ENCODE results near the gene JAGN1.
"Not testable (repeated sequence)": the region's sequence is repeated elsewhere in the genome, so short reads cannot be mapped to it uniquely, and the experiment has no call there.

Gene JAGN1

DNA sequence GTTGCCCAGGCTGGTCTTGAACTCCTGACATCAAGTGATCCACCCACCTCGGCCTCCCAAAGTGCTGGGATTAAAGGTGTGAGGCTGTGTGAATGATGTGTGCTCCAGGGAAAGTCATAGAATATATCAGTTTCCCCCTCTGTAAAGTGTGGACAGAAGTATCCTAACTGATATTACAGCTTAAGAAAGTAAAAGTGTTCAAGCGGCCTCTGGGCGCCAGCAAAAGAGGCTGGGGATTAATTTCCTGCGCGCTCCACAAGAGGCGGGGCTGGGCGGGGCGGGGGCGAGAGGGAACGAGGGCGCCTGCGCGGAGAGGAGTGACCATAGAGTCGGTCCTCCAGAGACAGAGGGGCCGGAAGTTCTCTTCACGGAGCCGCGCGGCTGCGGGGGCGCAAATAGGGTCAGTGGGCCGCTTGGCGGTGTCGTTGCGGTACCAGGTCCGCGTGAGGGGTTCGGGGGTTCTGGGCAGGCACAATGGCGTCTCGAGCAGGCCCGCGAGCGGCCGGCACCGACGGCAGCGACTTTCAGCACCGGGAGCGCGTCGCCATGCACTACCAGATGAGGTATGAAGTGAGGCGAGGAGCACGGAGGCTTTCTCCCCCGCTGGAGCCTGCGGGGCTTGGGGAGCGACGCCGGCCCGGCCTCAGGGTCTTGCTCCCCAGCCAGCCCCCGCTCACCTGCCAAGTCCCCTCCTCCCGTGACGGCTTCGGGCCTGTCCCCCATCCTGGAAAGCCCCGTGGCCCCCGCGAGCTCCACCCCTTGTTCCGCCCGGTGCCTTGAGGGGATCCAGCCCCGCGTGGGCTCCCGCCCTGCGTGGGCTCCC lies at the start of gene JAGN1:
Gene JAGN1, plus strand, starts transcription at position 362 of the 823 bp plus-strand sequence. Its CDS starts 113 bp downstream, at position 475.
- peak; percentile 44 for DNase-seq

DNA sequence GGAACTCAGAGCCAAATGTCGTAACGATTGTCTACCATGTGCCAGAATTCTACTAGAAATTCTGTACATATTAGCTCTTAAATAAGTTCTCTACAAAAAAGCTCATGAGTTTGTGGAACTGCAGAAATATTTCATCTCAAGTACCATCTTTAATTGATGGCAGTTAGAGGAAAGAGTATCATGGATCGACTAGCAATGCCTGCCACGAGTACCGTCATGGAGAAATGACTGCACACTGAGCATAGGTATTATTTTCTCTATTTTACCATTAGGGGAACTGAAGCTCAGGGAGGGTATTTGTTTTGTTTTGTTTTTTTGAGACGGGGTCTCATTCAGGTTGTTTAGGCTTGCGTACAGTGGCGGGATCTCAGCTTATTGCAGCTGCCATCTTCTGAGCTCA lies 49.4 kb upstream of the JAGN1 start:
- DNase-seq: no peak

DNA sequence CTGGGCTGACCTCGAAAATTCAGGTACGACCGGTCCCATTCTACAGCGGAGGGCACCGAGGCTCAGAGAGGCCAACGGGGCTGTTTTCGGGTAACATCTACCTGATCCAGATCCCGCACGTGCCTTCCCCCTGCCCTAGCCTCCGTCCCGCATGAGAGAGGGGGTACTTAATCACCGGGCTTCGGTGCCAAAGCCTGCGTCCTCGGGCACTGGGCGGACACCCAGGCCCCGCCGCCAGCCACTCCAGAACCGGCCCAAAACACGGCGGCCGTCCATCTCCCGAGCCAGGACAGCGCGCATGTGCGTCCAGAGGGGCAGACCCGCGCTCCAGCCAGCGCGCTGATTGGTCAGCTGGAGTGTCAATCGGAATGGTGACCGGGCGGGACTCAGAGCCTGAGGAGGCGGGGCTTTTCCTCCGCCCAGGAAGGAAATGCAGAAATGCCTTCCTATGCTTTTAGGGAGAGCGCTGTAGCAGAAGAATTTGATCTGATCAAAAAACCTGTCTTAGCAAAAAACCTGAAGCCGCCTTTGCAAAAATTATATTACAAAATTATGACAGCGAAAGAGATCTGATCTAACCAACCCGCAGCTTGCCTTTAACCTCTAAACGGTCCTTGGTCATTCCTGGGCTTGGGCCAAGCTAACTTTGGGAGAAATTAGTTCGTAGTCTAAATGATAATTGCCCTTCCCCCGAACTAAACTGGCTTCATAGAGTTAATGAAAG lies 46.5 kb upstream of the JAGN1 start, which contains the start of gene RPUSD3:
Gene RPUSD3, minus strand, starts transcription at position 294 of the 724 bp plus-strand sequence. Its CDS starts 18 bp downstream, at position 276.
- peak; percentile 83 for DNase-seq

DNA sequence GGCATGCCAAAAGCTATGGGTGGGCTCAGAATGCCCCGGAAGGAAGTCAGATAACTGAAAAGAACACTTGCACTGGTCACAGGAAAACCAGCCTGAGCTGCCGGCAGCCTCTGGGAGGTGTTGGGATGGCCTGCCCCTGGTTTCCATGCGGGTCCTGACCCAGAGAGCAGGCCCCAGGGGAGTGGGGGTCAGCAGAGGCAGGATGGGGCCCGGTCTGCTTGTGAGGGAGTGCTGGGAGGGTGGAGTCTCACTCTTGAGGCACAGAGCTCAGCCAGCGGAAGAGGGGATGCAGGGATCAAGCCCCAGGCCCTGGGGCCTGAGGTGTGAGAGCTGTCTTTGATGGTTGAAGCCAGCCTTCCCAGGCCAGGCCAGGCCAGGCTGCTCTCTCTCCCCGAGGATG lies 44.2 kb upstream of the JAGN1 start:
- DNase-seq: no peak

DNA sequence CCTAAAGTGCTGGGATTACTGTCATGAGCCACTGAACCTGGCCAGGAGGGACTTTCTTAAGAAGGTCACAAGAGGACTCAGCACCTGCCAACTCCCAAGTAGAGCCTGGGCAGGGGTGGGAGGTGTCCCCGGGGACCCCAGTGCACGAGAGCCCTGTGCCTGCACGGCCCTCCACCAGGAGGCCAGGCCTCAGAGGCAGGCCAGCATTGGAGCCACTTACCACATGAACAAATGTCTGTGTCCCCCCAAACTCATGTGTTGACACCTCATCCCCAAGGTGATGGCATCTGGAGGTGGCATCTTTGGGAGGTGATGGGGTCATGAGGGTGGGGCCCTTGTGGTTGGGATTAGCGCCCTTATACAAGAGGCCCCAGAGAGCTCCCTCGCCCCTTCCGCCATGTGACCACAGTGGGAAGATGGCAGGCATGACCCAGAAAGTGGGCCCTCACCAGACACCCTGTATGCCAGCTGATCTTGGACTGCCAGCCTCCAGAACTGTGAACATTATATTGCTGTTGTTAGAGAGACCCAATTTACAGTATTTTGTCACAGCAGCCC lies 43.4 kb upstream of the JAGN1 start:
- no peak for DNase-seq

DNA sequence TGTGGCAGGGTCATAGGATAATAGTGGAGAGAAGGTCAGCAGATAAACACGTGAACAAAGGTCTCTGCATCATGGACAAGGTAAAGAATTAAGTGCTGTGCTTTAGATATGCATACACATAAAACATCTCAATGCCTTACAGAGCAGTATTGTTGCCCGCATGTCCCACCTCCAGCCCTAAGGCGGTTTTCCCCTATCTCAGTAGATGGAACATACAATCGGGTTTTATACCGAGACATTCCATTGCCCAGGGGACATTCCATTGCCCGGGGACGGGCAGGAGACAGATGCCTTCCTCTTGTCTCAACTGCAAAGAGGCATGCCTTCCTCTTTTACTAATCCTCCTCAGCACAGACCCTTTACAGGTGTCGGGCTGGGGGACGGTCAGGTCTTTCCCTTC lies 42.5 kb upstream of the JAGN1 start:
- DNase-seq: not testable (repeated sequence)

DNA sequence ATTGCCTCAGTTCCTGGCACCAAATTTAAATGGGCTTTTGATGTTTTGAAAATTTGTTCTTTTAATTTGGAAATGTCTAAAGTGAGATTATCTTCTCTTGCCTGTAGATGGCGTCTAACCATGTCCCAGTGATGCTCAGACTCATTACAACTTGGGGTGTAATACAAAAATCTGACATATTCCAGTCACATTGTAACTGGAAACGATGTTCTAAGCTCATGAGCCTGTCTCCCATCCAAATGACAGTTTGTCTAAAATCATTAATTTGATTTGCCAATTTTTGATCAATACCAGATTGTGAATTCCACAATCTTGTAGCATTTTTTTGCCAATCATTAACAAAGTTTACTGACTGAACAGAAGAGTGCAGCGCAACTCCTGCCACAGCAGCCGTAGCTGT lies 41.5 kb upstream of the JAGN1 start:
- DNase-seq: not testable (repeated sequence)

DNA sequence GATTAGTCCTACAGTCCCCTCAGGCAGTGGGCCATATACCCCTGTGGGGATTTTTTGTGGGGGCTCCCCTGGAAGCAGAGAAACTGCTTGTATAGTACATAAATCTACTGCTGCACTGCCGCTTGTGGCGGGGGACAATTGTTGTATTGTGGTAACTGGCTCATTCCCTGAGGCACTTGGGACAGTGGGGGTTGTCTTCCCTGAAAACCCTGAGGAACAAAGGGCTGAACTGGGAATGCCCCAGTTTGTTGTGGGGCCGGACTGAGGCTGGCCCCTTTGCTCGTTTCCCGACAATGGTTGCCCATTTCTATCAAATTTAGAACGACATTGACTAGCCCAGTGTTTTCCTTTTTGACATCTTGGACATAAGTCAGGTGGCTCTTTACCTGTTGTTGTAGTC lies 39.0 kb upstream of the JAGN1 start:
- DNase-seq: not testable (repeated sequence)

DNA sequence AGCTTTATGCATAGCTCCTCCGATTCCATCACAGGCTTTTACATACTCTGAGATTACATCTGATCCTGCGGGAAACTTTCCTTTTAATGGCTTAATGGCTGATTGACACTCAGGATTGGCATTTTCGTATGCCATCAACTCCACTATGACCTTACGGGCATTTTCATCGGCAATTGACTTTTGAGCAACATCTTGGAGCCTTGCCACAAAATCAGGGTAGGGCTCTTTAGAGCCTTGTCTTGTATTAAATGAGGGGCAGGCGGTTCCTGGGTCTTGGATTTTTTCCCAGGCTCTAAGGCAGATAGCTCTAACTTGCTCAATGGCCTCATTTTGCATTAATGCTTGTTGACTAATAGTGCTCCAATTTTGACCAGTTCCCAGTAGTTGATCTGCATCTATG lies 38.5 kb upstream of the JAGN1 start:
- DNase-seq: not testable (repeated sequence)

DNA sequence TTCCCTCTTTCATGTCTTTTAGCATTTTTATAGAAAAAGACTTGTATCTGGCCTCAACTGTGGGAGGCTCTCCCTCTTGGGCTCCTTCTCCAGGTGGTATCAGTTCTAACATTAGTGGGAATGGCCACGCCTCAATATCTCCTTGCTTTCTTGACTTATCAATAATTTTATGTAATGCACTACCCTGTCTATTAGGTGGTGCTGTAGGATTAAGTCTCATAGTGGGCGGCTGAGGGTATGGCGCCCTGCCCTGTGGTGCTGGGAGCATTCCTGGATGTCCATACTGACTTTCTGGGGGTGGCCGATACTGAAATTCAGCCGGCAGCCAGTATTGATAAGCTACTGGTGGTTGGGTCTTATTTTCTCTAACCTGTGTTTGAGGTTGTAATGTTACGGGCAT lies 37.9 kb upstream of the JAGN1 start:
- no peak for DNase-seq

DNA sequence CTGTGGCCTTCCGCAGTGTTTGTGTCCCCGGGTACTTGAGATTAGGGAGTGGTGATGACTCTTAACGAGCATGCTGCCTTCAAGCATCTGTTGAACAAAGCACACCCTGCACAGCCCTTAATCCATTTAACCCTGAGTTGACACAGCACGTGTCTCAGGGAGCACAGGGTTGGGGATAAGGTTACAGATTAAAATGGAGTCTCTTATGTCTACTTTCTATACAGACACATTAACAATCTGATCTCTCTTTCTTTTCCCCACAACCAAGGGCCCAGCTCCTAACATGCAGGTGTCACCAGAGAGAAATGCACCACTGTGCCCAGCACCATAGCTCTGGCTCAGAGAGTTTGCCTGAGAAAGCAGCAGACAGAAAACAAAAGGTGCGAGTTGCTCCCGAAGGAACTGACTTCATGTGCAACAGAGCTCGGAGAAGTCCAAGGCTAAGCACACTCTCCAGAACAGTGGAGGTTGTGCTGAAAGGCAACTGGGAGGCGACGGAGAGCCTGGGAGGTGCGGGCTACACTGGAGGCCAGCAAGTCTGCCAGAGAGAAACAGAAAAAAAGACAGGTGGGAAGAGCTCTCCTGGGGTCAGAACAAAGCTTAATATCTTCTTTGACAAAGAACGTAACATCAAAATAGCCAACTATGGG lies 36.0 kb upstream of the JAGN1 start:
- not testable (repeated sequence) for DNase-seq

DNA sequence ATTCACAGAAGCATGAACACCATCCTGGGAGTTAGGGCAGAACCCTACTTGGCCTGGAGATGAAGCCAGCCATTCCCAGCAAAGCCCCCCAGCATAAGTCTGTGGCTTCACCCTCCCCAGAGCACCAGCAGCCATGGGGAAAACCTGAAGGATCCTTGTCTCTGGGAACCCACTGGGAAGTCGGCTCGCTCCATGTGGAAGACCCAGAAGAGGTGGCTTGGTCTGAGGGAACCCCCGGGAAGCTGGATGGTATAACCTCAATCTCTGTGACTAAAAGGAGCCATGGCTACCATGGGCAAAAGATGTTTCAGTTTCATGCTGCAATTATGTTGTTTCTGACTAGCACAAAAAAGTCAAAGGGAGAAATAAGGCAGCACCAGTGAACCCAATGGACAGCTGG lies 34.8 kb upstream of the JAGN1 start:
- no peak for DNase-seq

DNA sequence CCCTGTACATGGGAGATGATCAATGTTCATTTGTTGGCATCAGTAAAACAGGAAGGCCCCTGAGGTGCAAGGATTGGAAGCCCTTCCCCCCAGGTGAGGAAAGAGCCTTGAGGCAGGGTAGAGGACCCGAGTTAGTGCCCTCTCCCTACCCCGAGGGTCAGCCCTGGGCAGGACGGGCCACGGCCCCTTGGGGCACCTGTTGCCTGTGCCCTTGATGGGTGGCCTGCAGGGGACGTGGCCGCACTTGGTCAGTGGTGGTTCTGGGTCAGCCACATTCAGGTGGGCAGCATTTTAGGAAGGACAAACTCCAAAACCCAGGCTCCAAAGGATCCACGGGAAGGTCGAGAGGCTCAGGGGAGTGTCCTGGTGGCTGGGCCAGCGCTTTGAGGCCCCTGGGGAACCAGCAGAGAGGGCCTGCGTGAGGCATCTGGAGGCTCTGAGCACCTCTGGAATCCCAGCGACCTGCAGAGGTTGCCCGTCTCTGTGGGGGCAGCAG lies 30.8 kb upstream of the JAGN1 start:
- no peak for DNase-seq

DNA sequence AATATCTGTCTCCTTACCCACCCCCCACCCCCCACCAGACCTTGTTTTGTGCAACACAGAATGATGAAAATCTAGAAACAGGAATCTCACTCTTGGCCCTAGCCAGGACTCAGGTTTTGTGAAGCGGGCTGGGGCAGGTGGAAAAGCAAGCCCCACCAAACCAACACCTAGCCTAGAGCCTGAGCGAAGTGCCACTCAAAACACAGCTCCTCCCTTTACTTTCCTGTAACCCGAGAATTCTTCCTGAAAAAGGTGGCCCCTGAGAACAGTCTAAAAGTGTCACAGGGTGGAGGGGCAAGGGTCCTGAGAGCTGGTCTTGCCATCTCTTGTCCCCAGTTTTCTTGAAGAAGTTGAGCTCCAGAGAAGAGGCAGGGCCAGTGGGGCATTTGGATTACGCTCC lies 29.2 kb upstream of the JAGN1 start:
- no peak for DNase-seq

DNA sequence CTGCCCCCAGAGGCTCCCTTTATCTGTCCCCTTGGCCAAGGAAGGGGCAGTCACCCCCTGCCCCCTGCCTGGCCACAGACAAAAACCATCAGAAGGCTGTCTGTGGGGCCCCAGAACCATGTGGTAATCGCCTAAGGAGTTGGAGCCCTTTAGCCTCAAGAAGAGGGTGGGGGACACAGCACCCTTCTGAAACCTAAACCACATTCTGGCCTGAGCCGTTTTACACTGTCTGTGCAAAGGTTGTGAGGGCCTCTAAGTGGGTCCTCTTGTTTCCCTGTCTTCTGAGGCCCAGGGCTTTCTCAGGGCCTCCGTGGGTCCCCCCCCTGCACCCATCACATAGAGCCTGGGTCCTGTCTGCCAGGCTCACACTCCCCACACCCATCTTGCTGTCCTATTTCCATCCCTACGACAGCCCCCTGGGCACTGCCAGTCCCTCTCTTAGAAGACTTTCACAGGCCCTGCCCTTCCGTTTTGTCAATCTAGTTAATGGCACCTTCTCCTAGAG lies 28.7 kb upstream of the JAGN1 start:
- no peak for DNase-seq

DNA sequence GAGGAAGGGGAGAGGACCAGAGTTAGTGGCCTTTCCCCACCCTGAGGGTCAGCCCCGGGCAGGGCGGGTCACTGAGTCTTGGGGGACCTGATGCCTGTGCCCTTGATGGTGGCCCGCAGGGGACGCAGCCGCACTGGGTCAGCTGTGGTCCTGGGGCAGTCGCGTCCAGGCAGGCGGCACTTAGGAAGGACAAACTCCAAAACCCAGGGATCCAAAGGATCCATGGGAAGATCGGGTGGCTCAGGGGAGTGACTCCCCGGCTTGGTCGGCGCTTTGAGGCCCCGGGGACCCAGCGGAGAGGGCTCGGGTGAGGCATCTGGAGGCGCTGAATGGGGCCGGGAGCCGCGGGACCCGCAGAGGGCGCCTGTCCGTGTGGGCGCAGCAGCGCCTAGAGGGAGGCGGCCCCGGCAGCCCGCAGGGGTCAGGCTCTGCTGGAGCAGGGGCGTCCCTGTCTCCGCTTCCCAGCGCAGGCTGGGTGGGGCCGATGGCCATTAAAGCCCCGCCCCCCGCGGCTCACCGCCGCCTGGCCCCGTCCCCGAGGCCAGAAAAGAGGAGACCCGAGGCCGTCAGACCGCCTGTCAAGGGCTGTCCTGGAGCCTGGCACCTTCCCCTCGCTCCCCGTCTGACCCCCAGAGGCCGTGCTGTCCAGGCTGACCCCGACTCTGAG lies 27.9 kb upstream of the JAGN1 start:
- DNase-seq: no peak

DNA sequence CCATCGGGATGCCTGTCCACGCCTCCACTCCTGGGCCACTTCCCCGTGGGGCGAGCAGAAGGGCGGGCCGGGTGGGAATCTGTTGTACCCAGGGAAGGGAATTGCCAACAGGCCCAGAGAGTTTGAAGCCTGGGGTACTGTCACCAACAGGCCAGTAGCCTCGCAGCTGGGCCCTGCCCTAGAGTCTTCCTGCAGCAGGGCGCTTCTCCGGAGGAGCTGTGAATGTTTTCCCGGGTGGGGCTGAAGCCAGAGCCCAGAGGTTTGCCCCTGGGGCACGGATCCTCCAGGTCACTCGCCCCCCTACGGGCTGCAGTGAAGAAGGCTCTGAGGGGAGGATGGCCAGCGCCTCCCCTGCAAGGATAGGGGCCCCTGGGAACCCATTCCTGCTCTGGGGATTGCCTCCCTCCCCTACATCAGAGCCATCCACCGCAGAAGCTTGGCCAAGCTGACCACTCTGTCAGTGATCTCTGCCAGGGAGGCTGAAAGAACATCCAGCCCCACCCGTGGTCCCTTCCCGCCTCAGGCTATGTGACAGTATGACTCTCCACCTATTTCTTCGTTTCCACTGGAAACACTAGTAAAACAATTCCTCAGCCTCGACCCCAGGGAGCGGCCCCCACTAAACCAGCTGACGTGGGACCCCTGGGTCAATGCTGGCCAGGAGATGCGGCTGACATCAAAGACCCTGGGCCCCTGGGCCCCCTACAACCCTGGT lies 27.2 kb upstream of the JAGN1 start:
- no peak for DNase-seq

DNA sequence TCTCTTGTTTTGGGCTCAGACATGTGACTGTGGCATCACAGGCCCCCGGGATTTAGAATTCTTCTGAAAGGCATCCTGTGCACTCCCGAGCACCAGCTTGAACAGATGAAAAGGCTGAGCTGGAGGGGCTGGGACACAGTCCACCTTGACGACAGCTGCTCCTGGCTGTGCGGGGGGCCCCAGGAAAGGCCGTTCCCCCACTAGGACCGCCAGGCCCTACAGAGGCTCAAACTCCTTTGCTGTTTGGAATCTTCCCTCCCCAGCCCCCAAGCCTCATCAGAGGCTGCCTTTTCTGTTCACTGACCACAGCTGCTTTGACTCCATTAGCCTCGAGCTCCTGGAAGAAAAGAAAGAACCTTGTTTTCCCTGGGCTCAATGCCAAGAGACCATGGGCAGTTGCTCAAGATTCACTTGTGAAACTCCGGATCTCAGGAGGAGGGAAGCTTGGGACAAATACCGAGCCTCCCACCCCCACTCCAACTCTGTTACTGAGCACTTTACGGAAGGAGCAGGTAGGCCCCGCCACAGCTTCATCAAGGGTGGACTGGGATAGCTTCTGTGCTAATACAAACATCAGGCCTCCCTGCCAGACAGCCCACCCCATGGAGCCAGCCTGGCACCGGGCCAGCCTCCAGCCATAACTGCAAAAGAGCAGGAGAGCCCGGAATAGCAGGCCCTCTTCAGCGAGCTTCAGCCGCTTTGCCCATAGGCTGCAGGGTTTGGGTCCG lies 26.0 kb upstream of the JAGN1 start:
- DNase-seq: no peak

DNA sequence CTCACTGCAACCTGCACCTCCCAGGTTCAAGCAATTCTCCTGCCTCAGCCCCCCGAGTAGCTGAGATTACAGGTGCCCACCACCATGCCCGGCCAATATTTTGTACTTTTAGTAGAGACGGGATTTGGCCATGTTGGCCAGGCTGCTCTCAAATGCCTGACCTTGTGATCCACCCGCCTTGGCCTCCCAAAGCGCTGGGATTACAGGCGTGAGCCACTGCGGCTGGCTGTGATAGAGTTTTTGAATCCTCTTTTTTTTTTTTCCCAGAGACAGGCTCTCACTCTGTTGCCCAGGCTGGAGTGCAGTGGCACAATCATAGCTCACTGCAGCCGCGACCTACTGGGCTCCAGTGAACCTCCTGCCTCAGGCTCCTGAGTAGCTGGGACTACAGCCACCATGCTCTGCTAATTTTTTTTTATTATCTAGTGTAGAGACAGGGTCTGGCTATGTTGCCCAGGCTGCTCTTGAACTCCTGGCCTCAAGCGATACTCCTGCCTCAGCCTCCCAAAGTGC lies 25.2 kb upstream of the JAGN1 start:
- not testable (repeated sequence) for DNase-seq

DNA sequence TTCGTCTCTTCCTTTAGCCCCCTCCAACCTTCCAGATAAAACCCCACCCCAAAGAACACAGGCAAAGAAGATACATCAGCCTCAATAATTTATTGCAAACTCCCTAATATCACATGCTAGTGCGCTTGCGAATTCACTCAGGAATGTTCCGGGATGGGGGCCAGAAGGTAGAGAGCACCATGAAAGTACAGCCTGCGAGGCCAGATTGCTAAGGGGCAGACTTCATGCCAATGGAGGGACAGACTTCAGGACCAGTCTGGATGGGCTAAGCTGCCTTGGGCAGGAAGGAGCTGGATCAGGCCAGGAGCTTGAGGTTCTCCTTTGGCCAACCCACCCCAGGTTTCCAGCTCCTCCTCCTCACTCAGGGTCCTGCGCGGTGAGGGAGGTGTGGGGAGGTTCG lies 23.8 kb upstream of the JAGN1 start:
- no peak for DNase-seq

DNA sequence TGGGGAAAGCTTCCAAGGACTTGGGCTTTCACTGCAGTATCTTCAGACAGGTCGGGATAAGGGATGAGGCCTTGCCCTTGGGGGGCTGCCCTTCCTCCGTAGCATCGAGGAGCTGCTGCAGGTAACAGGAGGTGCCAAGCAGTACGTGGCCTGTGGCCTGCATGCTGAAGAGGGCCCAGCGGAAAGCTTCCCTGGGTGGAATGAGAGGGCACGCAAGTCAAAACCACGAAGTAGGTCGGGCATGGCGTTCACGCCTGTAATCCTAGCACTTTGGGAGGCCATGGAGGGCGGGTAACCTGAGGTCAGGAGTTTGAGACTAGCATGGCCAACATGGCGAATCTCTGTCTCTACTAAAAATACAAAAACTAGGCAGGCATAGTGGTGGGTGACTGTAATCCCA lies 23.3 kb upstream of the JAGN1 start:
- no peak for DNase-seq
